Endothelial cell of umbilical vein (primary cell): ENCODE measurements around the gene NLGN4Y. TPM values are rescaled to one million over a fixed set of nuclear protein-coding genes. Genes with fewer than 3 reads are reported as not detected.

ENCODE experiments used
- BruUV-seq: library from RNA; stranded (reverse); fragments of 400-500 nt; replicated peaks from 2 replicates; lab custom pipeline; 2021; lab: Mats Ljungman, UMichigan
- CTCF ChIA-PET: fragments of 300-600, 350-600 bp; sonication (Branson Sonifier 250); formaldehyde crosslinking; loops from one replicate; lab custom pipeline; 2021; ENCODE audit warnings: antibody characterized with exemption, inconsistent platforms; lab: Charles Lee
- POLR2A ChIA-PET: fragments of 300-600, 350-600 bp; sonication (Branson Sonifier 250); formaldehyde crosslinking; loops from one replicate; lab custom pipeline; 2021; ENCODE audit warnings: antibody characterized with exemption, inconsistent platforms; lab: Charles Lee
- DNase-seq: peaks from one replicate; pipeline ENCODE4 v3.0.0-alpha.2; 2011; ENCODE audit warnings: low read depth, low spot score
- FAIRE-seq: peaks from 2 replicates; lab custom pipeline; 2011; peaks lifted over from hg19 to GRCh38; lab: Jason Lieb, UNC
- H2AFZ ChIP-seq: 2 replicates; pipeline ENCODE4 v1.6.0; 2012; ENCODE audit warnings: low read depth, low read length, control low read depth, inconsistent platforms
- H3K27ac ChIP-seq: 2 replicates; pipeline ENCODE4 v1.5.1; 2011; ENCODE audit warnings: low read depth, mild to moderate bottlenecking, control low read depth, low read length, moderate library complexity; ENCODE audit not compliant: insufficient read depth
- H3K27me3 ChIP-seq, 2 experiments: 2 replicates each; pipeline versions ENCODE4 v1.6.0 to v1.6.1; 2011; ENCODE audit warnings: low read length in 2 of 2, mixed read lengths in 1 of 2; ENCODE audit not compliant: control insufficient read depth in 2 of 2, insufficient read depth in 2 of 2
- H3K36me3 ChIP-seq, 2 experiments: 2 replicates in 1 of 2; 3 replicates in 1 of 2; pipeline ENCODE4 v1.5.1; 2011; ENCODE audit warnings: low read length in 2 of 2, mild to moderate bottlenecking in 1 of 2, moderate library complexity in 1 of 2; ENCODE audit not compliant: control insufficient read depth in 2 of 2, insufficient read depth in 2 of 2; ENCODE audit errors: extremely low read depth in 1 of 2
- H3K4me1 ChIP-seq: 3 replicates; pipeline ENCODE4 v1.5.1; 2011; ENCODE audit warnings: mild to moderate bottlenecking, low read length; ENCODE audit not compliant: control insufficient read depth, insufficient read depth; ENCODE audit errors: extremely low read depth
- H3K4me2 ChIP-seq: 2 replicates; pipeline ENCODE4 v1.6.1; 2011; ENCODE audit warnings: low read length, control low read depth, mixed read lengths; ENCODE audit not compliant: insufficient read depth
- H3K4me3 ChIP-seq, 3 experiments: fragments of 200-600 bp in 1 of 3; sonication (generic), shearing (Covaris generic) in 1 of 3; replicated peaks in 1 of 3; 2 replicates each; pipeline ENCODE4 v1.5.1; 2011 to 2016; ENCODE audit warnings: control low read depth in 3 of 3, low read length in 3 of 3, mild to moderate bottlenecking in 2 of 3, inconsistent platforms in 1 of 3, low read depth in 1 of 3, moderate library complexity in 1 of 3; ENCODE audit not compliant: insufficient read depth in 1 of 3
- H3K79me2 ChIP-seq: 2 replicates; pipeline ENCODE4 v1.6.0; 2012; ENCODE audit warnings: low read length, inconsistent platforms; ENCODE audit not compliant: control insufficient read depth, insufficient read depth
- H3K9ac ChIP-seq: replicated peaks from 2 replicates; pipeline ENCODE3; 2011; ENCODE audit warnings: low read length, control low read depth; ENCODE audit not compliant: insufficient read depth; ENCODE audit errors: extremely low read depth
- H3K9me1 ChIP-seq: replicated peaks from 3 replicates; pipeline ENCODE4 v1.6.0; 2011; ENCODE audit warnings: mild to moderate bottlenecking, low read length; ENCODE audit not compliant: control insufficient read depth, insufficient read depth; ENCODE audit errors: extremely low read depth
- H3K9me3 ChIP-seq: replicated peaks from 2 replicates; pipeline ENCODE4 v1.5.1; 2012; ENCODE audit warnings: low read length, inconsistent platforms; ENCODE audit not compliant: control insufficient read depth, insufficient read depth
- H4K20me1 ChIP-seq: replicated peaks from 2 replicates; pipeline ENCODE3; 2011; ENCODE audit warnings: mild to moderate bottlenecking, low read length; ENCODE audit not compliant: control insufficient read depth, insufficient read depth; ENCODE audit errors: extremely low read depth
- EZH2 ChIP-seq: IDR thresholded peaks from 2 replicates; pipeline ENCODE4 v1.6.1; 2012; ENCODE audit warnings: borderline replicate concordance, low read depth, mild to moderate bottlenecking, moderate library complexity, low read length, inconsistent platforms; ENCODE audit not compliant: severe bottlenecking
- FOS ChIP-seq: IDR thresholded peaks from 2 replicates; pipeline ENCODE4 v1.6.1; 2011; ENCODE audit warnings: mild to moderate bottlenecking, low read length, moderate library complexity, borderline replicate concordance; ENCODE audit not compliant: insufficient read depth
- GATA2 ChIP-seq: IDR thresholded peaks from 2 replicates; pipeline ENCODE4 v1.7.0; 2011; ENCODE audit warnings: low read depth, mild to moderate bottlenecking, moderate library complexity, mixed read lengths, low read length; ENCODE audit not compliant: insufficient read length, insufficient read depth
- JUN ChIP-seq: IDR thresholded peaks from 2 replicates; pipeline ENCODE4 v1.6.1; 2011; ENCODE audit warnings: borderline replicate concordance, low read depth; ENCODE audit not compliant: insufficient read length, insufficient read depth
- MYC ChIP-seq: IDR thresholded peaks from one replicate; pipeline ENCODE4 v1.6.1; 2011; ENCODE audit warnings: mild to moderate bottlenecking, low read depth, low read length
- POLR2A ChIP-seq: IDR thresholded peaks from 2 replicates; pipeline ENCODE4 v1.6.1; 2012; ENCODE audit warnings: low read depth, mild to moderate bottlenecking, control low read depth, low read length
- POLR2AphosphoS5 ChIP-seq: IDR thresholded peaks from 2 replicates; pipeline ENCODE4 v1.6.1; 2012; ENCODE audit warnings: low read depth, mild to moderate bottlenecking, control low read depth, low read length, moderate library complexity; ENCODE audit not compliant: insufficient read depth
- dilution Hi-C: fragments of 300-500 bp; cut with MboI; formaldehyde crosslinking; loops from one replicate; pipeline ENCODE4 v1.15.0; 2019; ENCODE audit warnings: low sequenced_read_pairs; ENCODE audit not compliant: extremely low pct_ligation_motif_present
- intact Hi-C: fragments of 100-400 bp; cut with micrococcal nuclease; formaldehyde crosslinking; loops from one replicate; pipeline ENCODE4 v1.10.0; 2022
- polyA plus RNA-seq, 4 experiments: library from polyadenylated mRNA; depleted of rRNA in 3 of 4; stranded (reverse) in 3 of 4; unstranded in 1 of 4; fragments of >200 nt; gene quantifications; 2 replicates each; pipeline versions ENCODE4 v1.2.1 to v1.2.3, GENCODE V29; 2011 to 2012; ENCODE audit warnings: missing spikeins in 1 of 4
- total RNA-seq: library from RNA; stranded (reverse); gene quantifications from 2 replicates; pipeline ENCODE4 v1.2.3, GENCODE V29; 2021
- TF ChIP-seq, protein P1 (sequence below): IDR thresholded peaks from 2 replicates; pipeline ENCODE4 v1.6.1; 2011; ENCODE audit not compliant: insufficient read depth, insufficient read length
- TF ChIP-seq, protein P2 (sequence below), 2 donors: IDR thresholded peaks; 1 replicate in 1 of 2; 2 replicates in 1 of 2; pipeline ENCODE4 v1.5.1; 2011; ENCODE audit warnings: low read length in 2 of 2, mild to moderate bottlenecking in 2 of 2, moderate library complexity in 2 of 2, control low read depth in 1 of 2, inconsistent platforms in 1 of 2, low read depth in 1 of 2; ENCODE audit not compliant: insufficient read depth in 1 of 2; ENCODE audit errors: extremely low read depth in 1 of 2

NLGN4Y gene
- total and polyA plus RNA-seq, 2 donors (not counting 3 experiments of a cell fraction or from before 2014, with no cell fraction given) = 16.0 to 26.6 TPM

DNA sequence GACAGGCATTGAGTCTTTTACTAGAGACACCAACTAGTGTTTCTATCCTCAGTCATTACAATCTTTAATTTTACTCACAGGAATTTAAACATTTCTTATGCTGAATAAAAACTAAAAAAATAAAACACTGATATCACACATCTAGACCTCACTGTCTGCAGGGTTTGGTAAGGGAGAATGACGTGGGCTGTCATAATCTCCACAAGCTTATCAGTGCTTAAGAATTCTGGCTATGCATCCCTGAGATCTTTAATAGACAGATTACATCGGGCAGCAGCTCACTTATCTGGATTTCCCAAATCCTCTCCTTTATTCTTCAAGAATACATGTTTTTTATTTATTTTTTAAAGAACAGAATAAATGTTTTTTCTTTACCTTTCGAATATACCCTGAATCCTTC lies 313.1 kb downstream of the NLGN4Y start:
- Histone ChIP-seq H3K9me1 (no peaks in the 10 kb centered on the region), H2AFZ (no peak overlapping the region), H3K27ac (no peak overlapping the region), H3K36me3 (no peaks in the 10 kb centered on the region), H3K4me3 (no peak overlapping the region), H4K20me1 (no peaks in the 10 kb centered on the region), H3K27me3 (no peaks in the 10 kb centered on the region), H3K4me1 (peaks cover 25% of the 10 kb centered on the region), H3K9ac (no peak overlapping the region), H3K79me2 (no peaks in the 10 kb centered on the region), H3K9me3 (no peaks in the 10 kb centered on the region), H3K4me2 (no peak overlapping the region)
- ChIA-PET POLR2A (no interaction called here), CTCF (no interaction called here)
- dilution Hi-C loops (no loop called here), intact Hi-C loops (no loop called here)
- TF ChIP-seq JUN (no peak), POLR2A (no peak)
- DNase-seq (no peak), FAIRE-seq (no peak)
- no TSS peak for BruUV-seq

DNA sequence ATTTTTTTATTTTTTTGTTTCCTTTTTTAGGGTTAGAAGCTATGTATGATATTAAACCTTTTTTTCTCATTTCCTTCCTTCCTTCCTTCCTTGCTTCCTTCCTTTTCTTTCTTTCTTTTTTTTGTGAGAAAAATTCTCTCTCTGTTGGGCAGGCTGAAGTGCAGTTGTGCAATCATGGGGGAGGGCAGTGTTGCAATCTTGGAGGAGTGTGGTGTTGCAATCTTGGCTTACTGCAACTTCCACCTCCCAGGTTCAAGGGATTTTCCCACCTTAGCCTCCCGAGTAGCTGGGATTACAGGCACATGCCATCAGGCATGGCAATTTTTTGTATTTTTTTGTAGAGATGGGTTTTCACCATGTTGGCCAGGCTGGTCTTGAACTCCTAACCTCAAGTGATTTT lies 326.4 kb downstream of the NLGN4Y start:
- DNase-seq (no peak), FAIRE-seq (no peak)
- no peaks in the 10 kb centered on the region for H4K20me1 ChIP-seq
- no peak for TF ChIP-seq JUN
- TF ChIP-seq POLR2AphosphoS5 = no peak
- TF ChIP-seq GATA2 = no peak
- TF ChIP-seq MYC = no peak
- TF ChIP-seq FOS = no peak
- TF ChIP-seq EZH2 = no peak
- TF ChIP-seq, protein P1, sequence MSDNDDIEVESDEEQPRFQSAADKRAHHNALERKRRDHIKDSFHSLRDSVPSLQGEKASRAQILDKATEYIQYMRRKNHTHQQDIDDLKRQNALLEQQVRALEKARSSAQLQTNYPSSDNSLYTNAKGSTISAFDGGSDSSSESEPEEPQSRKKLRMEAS = no peak
- no peak for TF ChIP-seq POLR2A
- TF ChIP-seq, protein P2, sequence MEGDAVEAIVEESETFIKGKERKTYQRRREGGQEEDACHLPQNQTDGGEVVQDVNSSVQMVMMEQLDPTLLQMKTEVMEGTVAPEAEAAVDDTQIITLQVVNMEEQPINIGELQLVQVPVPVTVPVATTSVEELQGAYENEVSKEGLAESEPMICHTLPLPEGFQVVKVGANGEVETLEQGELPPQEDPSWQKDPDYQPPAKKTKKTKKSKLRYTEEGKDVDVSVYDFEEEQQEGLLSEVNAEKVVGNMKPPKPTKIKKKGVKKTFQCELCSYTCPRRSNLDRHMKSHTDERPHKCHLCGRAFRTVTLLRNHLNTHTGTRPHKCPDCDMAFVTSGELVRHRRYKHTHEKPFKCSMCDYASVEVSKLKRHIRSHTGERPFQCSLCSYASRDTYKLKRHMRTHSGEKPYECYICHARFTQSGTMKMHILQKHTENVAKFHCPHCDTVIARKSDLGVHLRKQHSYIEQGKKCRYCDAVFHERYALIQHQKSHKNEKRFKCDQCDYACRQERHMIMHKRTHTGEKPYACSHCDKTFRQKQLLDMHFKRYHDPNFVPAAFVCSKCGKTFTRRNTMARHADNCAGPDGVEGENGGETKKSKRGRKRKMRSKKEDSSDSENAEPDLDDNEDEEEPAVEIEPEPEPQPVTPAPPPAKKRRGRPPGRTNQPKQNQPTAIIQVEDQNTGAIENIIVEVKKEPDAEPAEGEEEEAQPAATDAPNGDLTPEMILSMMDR (IDR thresholded peaks at IDR 0.05; ENCODE audit: extremely low read depth in 1 of 2, insufficient read depth in 1 of 2, low read depth in 1 of 2, low read length in 2 of 2) = no peak
- no peaks in the 10 kb centered on the region for H3K36me3 ChIP-seq
- H3K27me3 ChIP-seq = no peaks in the 10 kb centered on the region
- dilution Hi-C loops (no loop called here), intact Hi-C loops (no loop called here)
- no peak overlapping the region for H3K9ac ChIP-seq
- CTCF ChIA-PET = no interaction called here
- H3K9me3 ChIP-seq = no peaks in the 10 kb centered on the region
- H3K27ac ChIP-seq = no peak overlapping the region
- POLR2A ChIA-PET = no interaction called here
- no peak overlapping the region for H3K4me3 ChIP-seq
- no peak overlapping the region for H2AFZ ChIP-seq
- H3K4me1 ChIP-seq = no peaks in the 10 kb centered on the region
- no peak overlapping the region for H3K4me2 ChIP-seq
- no peaks in the 10 kb centered on the region for H3K9me1 ChIP-seq
- no TSS peak for BruUV-seq
- H3K79me2 ChIP-seq = no peaks in the 10 kb centered on the region
